Cardiac muscle cell (in vitro differentiated cells and primary cell): ENCODE results near the gene PRKX. TPM values are rescaled to one million over a fixed set of nuclear protein-coding genes. Genes with fewer than 3 reads are reported as not detected.

Experiments
- DNase-seq, 2 donors: peaks; one replicate each; pipeline versions ENCODE4 v3.0.0 to v3.0.0-alpha.2; 2010 to 2017; ENCODE audit warnings: low read depth in 1 of 2, low spot score in 1 of 2
- H3K27ac ChIP-seq: fragments of 200-600 bp; sonication (generic); 2 replicates; pipeline ENCODE4 v1.5.1; 2016
- H3K27me3 ChIP-seq: fragments of 200-600 bp; sonication (generic); 2 replicates; pipeline ENCODE4 v1.6.0; 2016; ENCODE audit warnings: control low read depth
- H3K36me3 ChIP-seq: fragments of 200-600 bp; sonication (generic); 2 replicates; pipeline ENCODE4 v1.5.1; 2016; ENCODE audit warnings: control low read depth
- H3K4me1 ChIP-seq: fragments of 200-600 bp; sonication (generic); 2 replicates; pipeline ENCODE4 v1.8.1; 2017; ENCODE audit warnings: low read depth, mild to moderate bottlenecking, mixed run types
- H3K4me3 ChIP-seq: fragments of 200-600 bp; sonication (generic); 2 replicates; pipeline ENCODE4 v1.5.1; 2016; ENCODE audit warnings: mild to moderate bottlenecking
- H3K9me3 ChIP-seq: fragments of 200-600 bp; sonication (generic); 2 replicates; pipeline ENCODE4 v1.5.1; 2017; ENCODE audit warnings: low read depth, mild to moderate bottlenecking, control low read depth
- polyA plus RNA-seq: library from polyadenylated mRNA; unstranded; fragments of >200 nt; fragmentation: Nextera tagmentation; extraction: Ambion mirVana; gene quantifications from 2 replicates; pipeline ENCODE4 v1.2.1, GENCODE V29; 2016
- total RNA-seq: library from RNA; depleted of rRNA; stranded (reverse); fragments of >200 nt; gene quantifications from 2 replicates; pipeline ENCODE4 v1.2.3, GENCODE V29; 2016
- TF ChIP-seq, protein P1 (sequence below): IDR thresholded peaks from 2 replicates; pipeline ENCODE4 v1.5.1; 2012; ENCODE audit warnings: low read depth, mild to moderate bottlenecking, low read length

PRKX gene
- total and polyA plus RNA-seq, 2 experiments from 2014 or later: 8.4 to 12.2 TPM

GRCh38 chrX:3585719-3586118 lies 127.7 kb downstream of the PRKX start:
- H3K9me3 ChIP-seq: no peaks in the 10 kb centered on the region
- H3K4me1 ChIP-seq: no peaks in the 10 kb centered on the region
- TF ChIP-seq, protein P1, sequence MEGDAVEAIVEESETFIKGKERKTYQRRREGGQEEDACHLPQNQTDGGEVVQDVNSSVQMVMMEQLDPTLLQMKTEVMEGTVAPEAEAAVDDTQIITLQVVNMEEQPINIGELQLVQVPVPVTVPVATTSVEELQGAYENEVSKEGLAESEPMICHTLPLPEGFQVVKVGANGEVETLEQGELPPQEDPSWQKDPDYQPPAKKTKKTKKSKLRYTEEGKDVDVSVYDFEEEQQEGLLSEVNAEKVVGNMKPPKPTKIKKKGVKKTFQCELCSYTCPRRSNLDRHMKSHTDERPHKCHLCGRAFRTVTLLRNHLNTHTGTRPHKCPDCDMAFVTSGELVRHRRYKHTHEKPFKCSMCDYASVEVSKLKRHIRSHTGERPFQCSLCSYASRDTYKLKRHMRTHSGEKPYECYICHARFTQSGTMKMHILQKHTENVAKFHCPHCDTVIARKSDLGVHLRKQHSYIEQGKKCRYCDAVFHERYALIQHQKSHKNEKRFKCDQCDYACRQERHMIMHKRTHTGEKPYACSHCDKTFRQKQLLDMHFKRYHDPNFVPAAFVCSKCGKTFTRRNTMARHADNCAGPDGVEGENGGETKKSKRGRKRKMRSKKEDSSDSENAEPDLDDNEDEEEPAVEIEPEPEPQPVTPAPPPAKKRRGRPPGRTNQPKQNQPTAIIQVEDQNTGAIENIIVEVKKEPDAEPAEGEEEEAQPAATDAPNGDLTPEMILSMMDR: no peak
- no peaks in the 10 kb centered on the region for H3K36me3 ChIP-seq
- DNase-seq: no peak
- no peak overlapping the region for H3K27ac ChIP-seq
- H3K4me3 ChIP-seq: no peak overlapping the region
- no peaks in the 10 kb centered on the region for H3K27me3 ChIP-seq

DNA sequence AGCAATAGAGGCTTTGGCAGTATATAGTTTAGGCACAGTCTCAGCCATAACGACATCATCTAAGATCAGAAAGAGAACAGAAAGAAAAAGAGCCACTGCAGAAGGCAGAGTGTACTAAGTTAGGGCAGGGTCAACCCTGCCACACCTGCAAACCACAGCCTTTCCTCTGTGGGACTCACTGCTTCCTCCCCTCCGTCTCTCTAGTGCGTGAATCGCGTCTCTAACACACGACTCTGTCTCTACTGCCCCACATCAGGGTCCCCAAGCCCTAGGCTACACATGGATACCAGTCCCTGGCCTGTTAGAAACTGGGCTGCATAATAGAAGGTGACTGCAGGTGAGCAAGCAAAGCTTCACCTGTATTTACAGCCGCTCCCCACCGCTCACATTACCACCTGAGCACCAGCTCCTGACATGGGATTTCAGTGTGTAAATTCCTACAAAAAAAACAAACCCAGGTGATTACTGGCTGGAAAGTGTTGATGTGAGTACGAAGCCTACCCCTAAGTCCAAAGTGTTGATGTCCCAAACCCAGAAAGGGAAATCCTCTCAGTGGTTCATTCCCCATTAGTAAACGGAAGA lies 128.9 kb downstream of the PRKX start:
- no peaks in the 10 kb centered on the region for H3K36me3 ChIP-seq
- H3K27ac ChIP-seq: no peak overlapping the region
- TF ChIP-seq, protein P1: no peak
- no peaks in the 10 kb centered on the region for H3K4me1 ChIP-seq
- H3K9me3 ChIP-seq: no peaks in the 10 kb centered on the region
- H3K4me3 ChIP-seq: no peak overlapping the region
- DNase-seq: no peak
- no peaks in the 10 kb centered on the region for H3K27me3 ChIP-seq

- no peaks in the 10 kb centered on the region for H3K4me1 ChIP-seq
- no peaks in the 10 kb centered on the region for H3K9me3 ChIP-seq
- H3K27me3 ChIP-seq: no peaks in the 10 kb centered on the region
- H3K27ac ChIP-seq: no peak overlapping the region
- TF ChIP-seq, protein P1: no peak
- no peak overlapping the region for H3K4me3 ChIP-seq
- no peak for DNase-seq
- no peaks in the 10 kb centered on the region for H3K36me3 ChIP-seq
These were observed 131.0 kb downstream of the PRKX start for GRCh38 chrX:3582451-3582850.

DNA sequence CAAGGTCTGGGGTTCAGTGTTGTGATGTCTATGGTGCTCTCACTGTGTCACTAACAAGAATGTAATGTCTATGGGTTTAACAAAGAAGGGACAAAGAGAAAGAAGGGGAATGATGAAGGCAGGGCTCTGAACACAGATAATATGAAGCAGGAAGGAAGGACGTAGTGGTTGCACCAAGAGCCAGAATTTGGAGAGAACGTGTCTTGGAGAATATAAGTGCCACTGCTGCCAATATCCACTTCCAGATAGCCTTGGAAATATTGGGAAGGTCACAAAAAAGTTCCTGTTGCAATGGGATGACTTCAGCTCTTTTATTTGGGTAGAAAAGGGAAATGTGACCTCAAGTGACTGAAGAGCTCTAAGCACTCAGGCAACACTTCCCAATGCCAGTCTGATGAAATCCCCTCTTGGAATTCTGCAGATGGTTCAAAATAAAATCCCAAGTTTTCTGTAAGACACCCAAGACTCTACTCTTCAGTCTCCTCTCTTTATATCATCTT lies 131.8 kb downstream of the PRKX start:
- Histone ChIP-seq H3K4me3 (no peak overlapping the region), H3K27me3 (no peaks in the 10 kb centered on the region), H3K9me3 (no peaks in the 10 kb centered on the region), H3K4me1 (no peaks in the 10 kb centered on the region), H3K36me3 (no peaks in the 10 kb centered on the region), H3K27ac (no peak overlapping the region)
- TF ChIP-seq, protein P1: no peak
- no peak for DNase-seq

DNA sequence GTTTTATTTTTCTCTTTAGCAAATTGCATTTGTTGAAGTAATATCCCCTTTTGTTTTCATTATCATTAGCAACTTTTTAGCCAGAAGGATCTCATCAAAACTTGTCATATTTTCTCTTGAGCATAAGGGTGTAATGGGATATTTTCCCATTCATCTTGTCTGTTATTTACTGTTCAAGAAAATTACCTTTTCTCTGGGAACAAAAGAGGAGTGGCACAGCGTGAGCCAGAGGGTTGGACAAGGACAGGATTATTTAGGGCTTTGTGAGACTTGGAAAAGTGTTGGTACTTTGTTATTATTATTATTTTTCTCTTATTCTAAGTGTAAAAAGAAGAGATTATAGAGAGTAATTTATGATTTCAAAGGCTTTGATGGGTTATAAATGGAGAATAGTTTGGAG lies 135.9 kb downstream of the PRKX start:
- no peak overlapping the region for H3K4me3 ChIP-seq
- no peaks in the 10 kb centered on the region for H3K9me3 ChIP-seq
- DNase-seq: no peak
- H3K4me1 ChIP-seq: no peaks in the 10 kb centered on the region
- no peaks in the 10 kb centered on the region for H3K27me3 ChIP-seq
- H3K36me3 ChIP-seq: no peaks in the 10 kb centered on the region
- no peak overlapping the region for H3K27ac ChIP-seq
- TF ChIP-seq, protein P1: no peak
